Measurements from ENCODE around the gene SLC7A5.
A peak's percentile ranks its signal among the peaks of the same experiment; 100 is the strongest.
"Not testable (repeated sequence)": the region's sequence is repeated elsewhere in the genome, so short reads cannot be mapped to it uniquely, and the experiment has no call there.

Gene SLC7A5

DNA sequence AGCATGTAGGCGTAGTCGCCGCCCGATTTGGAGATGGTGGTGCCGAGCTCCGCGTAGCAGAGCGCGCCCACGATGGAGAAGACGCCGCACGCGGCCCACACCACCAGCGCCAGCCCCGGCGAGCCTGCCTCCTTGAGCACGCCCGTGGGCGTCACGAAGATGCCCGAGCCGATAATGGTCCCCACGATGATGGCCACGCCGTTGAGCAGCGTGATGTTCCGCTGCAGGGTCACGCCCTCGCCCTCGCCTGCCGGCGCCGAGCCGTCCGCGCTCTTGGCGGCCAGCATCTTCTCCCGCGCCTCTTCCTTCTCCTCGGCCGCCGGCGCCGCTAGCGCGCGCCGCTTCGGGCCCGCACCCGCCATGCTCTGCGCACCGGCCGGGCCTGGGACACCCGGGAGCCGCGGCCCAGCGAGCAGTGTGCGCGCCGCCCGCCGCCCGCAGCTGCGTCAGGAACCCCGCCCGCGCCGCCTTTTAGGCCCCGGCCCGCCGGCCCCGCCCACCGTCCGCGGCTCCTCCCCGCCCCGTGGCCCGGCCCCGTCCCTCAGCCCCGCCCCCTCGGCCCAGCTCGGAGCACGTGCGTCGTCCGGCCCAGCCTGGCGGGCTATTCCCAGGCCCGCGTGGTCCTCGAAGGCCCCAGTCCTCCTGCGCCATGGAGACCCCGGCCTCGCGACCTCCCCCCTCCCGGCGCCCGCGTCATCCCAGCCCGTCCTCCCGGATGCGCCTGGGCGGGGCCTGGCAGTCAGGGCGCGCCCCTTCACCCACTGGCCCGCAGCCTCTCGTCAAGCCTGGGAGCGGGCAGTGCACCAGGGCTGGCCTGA lies at the start of gene SLC7A5:
SLC7A5 (minus strand) TSS at position 447 of the 818 bp plus-strand sequence; CDS start at position 362, 85 bp downstream.
- not testable (repeated sequence) for H3K27ac ChIP-seq

DNA sequence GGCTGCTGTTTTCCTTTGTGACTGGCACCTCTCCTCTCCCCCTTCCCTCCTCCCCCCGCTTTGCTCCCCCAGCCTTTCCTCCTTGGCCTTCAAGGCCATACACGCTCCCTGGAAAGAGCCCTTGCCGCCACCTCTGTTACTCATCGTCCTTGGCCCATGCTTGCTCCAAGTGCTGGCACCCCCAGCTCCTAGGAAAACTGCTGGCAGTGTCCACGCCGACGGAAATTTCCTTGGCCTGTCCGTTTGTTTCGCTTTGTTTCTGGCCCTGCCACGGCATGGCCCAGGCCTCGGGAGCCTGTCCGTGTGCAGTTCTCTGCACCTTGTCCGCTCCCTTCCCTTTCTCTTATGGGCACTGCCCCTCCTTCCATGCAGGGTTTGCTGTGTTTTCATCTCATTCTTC lies 49.0 kb upstream of the SLC7A5 start:
- no peak overlapping the region for H3K27ac ChIP-seq
- TF ChIP-seq, protein P1, sequence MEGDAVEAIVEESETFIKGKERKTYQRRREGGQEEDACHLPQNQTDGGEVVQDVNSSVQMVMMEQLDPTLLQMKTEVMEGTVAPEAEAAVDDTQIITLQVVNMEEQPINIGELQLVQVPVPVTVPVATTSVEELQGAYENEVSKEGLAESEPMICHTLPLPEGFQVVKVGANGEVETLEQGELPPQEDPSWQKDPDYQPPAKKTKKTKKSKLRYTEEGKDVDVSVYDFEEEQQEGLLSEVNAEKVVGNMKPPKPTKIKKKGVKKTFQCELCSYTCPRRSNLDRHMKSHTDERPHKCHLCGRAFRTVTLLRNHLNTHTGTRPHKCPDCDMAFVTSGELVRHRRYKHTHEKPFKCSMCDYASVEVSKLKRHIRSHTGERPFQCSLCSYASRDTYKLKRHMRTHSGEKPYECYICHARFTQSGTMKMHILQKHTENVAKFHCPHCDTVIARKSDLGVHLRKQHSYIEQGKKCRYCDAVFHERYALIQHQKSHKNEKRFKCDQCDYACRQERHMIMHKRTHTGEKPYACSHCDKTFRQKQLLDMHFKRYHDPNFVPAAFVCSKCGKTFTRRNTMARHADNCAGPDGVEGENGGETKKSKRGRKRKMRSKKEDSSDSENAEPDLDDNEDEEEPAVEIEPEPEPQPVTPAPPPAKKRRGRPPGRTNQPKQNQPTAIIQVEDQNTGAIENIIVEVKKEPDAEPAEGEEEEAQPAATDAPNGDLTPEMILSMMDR (conservative IDR thresholded peaks at IDR 0.05) = no peak

DNA sequence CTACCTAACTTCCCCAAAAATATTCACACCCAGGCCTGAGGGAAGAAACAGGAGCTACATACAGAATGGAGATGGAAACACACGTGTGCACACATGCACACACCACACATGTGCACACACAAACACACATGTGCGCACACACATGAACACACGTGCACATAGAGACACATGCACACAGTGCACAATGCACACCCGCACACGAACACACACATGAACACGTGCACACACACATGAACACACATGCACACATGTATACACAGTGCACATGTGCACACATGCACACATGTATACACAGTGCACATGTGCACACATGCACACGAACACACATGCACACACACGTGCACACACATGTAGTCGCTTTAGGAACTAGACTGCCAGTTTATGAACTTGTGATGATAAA lies 48.2 kb upstream of the SLC7A5 start:
- TF ChIP-seq, protein P1 (conservative IDR thresholded peaks at IDR 0.05) = no peak

DNA sequence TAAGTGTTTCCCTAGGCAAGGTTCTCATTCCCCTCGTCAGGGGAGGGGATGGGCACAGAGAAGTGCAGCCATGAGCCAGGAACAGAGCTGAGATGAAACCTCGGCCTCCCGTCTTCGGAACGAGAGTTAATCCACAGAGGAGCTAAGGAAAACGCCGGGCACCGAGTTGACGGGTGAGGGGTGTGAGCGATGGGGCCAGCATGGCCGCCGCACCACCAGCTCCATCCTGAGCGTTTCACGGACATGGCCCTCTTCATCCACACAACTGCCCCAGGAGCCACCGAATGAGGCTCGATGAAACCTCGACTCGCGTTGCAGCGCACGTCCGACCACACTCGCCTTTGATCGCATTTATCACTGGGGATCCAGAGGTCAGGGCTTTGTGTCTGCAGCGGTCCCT lies 45.5 kb upstream of the SLC7A5 start:
- no peak overlapping the region for H3K27ac ChIP-seq
- TF ChIP-seq, protein P1 (conservative IDR thresholded peaks at IDR 0.05) = no peak

More for the DNA sequence above, 48.2 kb upstream of the SLC7A5 start:
- no peak overlapping the region for H3K27ac ChIP-seq

DNA sequence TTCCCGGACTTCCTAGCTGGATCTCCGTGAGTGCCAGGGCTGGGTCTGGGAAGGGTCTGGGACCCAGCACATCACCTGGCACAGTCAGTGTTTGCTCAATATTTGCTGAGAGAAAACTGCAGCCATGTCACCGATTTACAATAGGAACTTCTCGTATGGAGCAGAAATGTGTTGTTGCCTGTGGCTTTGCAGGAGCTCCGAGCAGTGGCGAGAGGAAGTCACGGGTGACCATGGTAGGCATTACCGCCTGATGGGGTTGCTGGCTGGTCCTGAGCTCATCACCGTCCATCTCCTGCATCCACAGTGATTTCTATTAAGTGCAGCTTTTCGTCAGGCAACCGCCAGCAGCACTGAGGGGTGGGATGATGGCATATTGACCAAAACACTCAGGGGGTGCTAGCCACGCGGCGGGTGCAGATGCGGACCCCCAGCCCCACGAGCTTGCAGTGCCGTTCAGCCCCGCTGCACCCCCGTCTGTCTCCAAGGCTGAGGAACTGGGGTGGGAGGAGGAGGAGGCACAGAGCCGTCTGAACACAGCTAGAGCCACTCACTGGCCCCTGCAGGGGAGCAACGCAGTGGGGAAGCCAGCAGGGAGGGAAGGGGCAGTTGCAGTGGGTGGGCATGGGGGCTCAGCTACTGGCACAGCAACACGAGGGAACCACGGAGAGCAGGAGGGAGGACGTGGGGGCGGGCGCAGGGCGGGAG lies 44.9 kb upstream of the SLC7A5 start:
- H3K27ac ChIP-seq = not testable (repeated sequence)

DNA sequence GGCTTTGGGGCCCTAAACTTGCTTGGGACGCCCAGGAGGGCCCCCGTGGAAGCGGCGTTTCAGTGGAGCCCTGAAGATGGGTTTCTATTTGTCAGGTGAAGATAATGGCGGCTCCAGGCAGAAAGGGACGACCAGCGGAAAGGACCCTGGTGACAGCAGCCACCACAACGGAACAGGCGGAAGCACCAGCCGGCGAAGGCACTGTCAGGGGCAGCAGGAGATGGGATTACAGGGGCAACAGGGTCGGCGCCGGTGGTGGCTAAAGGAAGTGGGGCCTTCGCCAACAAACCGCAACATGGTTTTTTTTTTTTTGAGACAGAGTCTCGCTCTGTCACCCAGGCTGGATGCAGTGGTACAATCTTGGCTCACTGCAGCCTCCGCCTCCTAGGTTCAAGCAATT lies 43.4 kb upstream of the SLC7A5 start:
- H3K27ac ChIP-seq = not testable (repeated sequence)

DNA sequence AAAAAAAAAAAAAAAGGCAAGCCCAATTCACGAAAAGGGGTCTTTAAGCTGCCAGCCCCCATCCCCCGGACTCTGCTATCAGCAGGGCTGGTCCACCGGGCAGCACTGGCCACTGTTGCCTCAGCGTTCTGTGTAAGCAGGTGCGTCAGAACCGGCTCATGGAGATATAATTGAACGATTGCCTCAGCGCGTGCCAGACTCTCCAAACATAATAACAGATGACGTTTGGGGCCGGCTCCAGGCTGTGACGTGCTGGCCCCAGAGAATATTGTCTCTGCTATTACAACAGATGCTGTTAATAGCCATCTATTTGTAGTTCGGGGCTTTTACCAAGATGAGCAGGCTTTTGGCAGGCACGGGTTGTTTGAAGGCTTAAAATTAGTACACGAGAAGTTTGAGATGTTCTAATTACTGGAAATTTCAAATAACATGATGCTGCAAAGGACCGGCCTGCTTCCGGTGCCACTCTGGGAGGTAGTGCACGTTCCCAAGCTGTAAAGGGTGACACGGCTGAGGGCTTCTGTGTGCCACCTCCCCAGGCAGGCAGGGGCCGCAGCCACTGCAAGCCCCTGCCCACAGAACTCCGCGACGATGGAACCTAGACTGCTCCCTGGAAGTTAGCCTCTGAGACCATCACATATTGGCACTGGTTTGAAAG lies 41.9 kb upstream of the SLC7A5 start:
- not testable (repeated sequence) for H3K27ac ChIP-seq

DNA sequence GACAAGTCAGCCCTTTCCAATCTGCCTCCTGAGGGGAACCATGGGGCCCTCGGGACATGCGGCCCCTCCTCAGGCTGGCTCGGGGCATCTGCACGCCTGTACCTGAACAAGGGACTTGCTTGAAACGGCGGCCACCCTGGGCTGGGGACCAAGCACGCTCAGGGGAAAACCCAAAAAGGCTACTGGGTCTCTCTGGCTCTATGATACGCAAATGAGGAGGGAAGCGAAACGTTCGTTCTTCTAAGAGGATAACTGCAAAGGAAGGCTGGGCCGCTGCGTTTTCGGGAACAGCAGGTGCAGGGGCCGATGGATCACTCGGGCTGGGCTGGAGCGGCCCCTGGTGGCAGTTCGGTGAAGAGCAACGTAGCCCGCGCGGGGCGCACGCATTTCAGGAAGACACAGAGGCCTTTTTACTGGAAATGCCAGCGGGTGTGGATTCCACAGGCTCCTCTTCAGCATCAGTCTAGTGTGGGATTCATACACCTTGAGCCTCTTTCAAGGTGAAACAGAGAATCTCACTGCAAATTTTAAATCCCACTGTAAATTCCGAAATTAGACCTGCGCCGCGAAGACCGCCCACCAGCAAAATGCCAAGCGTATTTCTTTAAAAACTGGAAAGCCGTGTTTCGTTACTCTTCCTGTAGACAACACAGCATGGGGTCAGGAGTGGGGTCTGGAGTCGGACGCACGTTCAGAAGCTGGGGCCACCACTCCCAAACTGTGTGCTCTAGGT lies 40.1 kb upstream of the SLC7A5 start:
- TF ChIP-seq, protein P1 (conservative IDR thresholded peaks at IDR 0.05) = peak; percentile 64
- H3K27ac ChIP-seq = not testable (repeated sequence)

DNA sequence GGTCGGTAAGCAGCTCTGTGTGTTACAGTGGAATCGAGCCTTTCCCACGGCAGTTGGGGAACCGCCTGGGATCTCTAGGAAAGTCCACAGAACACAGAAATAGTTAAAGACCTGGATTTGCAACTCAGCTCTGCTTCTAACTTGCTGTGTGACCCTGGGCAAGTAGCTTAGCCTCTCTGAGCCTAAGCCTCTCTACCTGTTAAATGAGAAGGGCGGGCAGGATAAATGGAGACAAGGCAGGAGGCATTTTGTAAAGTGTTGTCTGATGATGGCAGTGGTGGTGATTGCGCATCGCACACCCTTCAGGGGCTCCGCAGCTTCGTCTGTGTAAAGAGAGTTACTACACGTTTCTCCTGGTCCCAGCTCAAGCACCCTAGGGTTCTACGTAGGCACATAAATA lies 38.8 kb upstream of the SLC7A5 start:
- not testable (repeated sequence) for H3K27ac ChIP-seq

DNA sequence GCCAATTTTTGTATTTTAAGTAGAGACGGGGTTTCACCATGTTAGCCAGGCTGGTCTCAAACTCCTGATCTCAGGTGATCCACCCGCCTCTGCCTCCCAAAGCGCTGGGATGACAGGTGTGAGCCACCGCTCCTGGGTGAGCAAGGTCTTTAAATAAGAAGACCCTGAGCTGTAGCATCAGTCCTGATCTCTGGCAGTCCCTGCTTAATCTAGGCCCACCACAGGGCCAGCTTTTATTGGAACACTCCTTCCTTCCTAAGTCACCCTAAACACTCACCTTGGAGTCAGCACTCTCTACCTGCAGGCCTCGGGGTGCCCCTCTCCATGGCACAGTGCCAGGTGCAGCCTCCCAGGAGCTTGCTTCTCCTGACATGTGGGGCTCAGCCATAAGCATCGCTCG lies 36.2 kb upstream of the SLC7A5 start:
- not testable (repeated sequence) for H3K27ac ChIP-seq

DNA sequence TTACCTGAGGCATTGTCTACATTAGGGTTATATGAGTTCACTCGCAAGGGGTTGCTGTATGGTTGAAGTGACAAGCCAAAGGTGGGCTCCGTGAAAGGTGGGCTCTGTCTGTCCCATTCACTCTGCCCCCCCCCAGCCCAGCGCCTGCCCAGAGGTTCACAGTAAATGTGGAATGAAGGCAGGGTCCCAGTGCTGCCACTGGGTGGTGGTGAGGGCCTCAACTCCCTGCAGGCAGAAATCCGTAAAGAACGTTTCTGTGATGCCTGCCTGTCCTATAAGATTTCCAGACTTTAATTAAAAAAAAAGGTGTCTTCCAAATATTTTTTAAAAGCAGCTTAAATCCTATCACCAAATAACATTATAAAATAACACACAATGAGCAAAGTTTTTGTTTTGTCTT lies 35.7 kb upstream of the SLC7A5 start:
- not testable (repeated sequence) for H3K27ac ChIP-seq

DNA sequence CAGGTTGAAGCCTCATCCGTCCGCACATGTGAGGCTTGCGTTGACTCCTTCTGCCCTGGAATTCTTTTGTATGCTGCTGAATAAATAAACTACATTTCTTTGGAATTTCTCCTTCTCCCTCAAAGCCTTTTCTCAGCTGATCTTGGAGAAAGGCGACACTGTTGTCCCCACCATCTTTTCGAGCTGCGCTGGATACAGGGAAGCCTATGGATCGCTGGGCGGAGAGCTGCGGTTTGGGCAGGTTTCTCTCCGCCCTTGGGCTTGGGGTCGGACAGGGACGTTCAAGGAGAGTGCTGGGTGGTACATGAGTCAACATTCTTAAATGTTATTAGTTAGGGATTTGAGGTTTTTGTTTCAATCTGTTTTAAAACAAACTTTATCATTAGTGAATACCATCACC lies 31.2 kb upstream of the SLC7A5 start:
- not testable (repeated sequence) for H3K27ac ChIP-seq

Measured in VCaP (cell line).